Measurements from ENCODE around the gene TTC6. TPM values are rescaled to one million over a fixed set of nuclear protein-coding genes. Genes with fewer than 3 reads are reported as not detected.

TTC6 gene
- polyA plus RNA-seq, 3 donors = 0.17 to 0.31 (median 0.26) TPM

- DNase-seq (ENCODE audit: low read depth in 3 of 3, low spot score in 2 of 3) = no peak
Measured at GRCh38 chr14:37584211-37585100, 11.0 kb upstream of the TTC6 start.

GRCh38 chr14:37585101-37585511 lies 10.3 kb upstream of the TTC6 start:
- DNase-seq (ENCODE audit: low read depth in 3 of 3, low spot score in 2 of 3) = no peak

- no peak for DNase-seq (ENCODE audit: low read depth in 3 of 3, low spot score in 2 of 3)
Measured at GRCh38 chr14:37585971-37586796, 9.2 kb upstream of the TTC6 start.

- DNase-seq (ENCODE audit: low read depth in 3 of 3, low spot score in 2 of 3) = no peak
Measured at GRCh38 chr14:37586797-37587130, 8.7 kb upstream of the TTC6 start.

- DNase-seq (ENCODE audit: low read depth in 3 of 3, low spot score in 2 of 3) = no peak
Measured at GRCh38 chr14:37587131-37587803, 8.2 kb upstream of the TTC6 start.

- no peak for DNase-seq (ENCODE audit: low read depth in 3 of 3, low spot score in 2 of 3)
Measured at GRCh38 chr14:37587881-37588666, 7.4 kb upstream of the TTC6 start.

GRCh38 chr14:37588667-37588955 lies 6.8 kb upstream of the TTC6 start:
- DNase-seq (ENCODE audit: low read depth in 3 of 3, low spot score in 2 of 3) = no peak

- DNase-seq (ENCODE audit: low read depth in 3 of 3, low spot score in 2 of 3) = no peak
Measured at GRCh38 chr14:37588956-37589714, 6.3 kb upstream of the TTC6 start.

- DNase-seq (ENCODE audit: low read depth in 3 of 3, low spot score in 2 of 3) = no peak
Measured at GRCh38 chr14:37589715-37590427, 5.6 kb upstream of the TTC6 start.

GRCh38 chr14:37590428-37591139 lies 4.8 kb upstream of the TTC6 start:
- DNase-seq (ENCODE audit: low read depth in 3 of 3, low spot score in 2 of 3) = no peak

GRCh38 chr14:37591311-37591940 lies 4.0 kb upstream of the TTC6 start:
- no peak for DNase-seq (ENCODE audit: low read depth in 3 of 3, low spot score in 2 of 3)

- DNase-seq (ENCODE audit: low read depth in 3 of 3, low spot score in 2 of 3) = no peak
Measured at GRCh38 chr14:37591941-37592481, 3.4 kb upstream of the TTC6 start.

GRCh38 chr14:37592482-37593408 lies 2.7 kb upstream of the TTC6 start:
- no peak for DNase-seq (ENCODE audit: low read depth in 3 of 3, low spot score in 2 of 3)

- no peak for DNase-seq (ENCODE audit: low read depth in 3 of 3, low spot score in 2 of 3)
Measured at GRCh38 chr14:37593511-37594237, 1.8 kb upstream of the TTC6 start.

GRCh38 chr14:37594238-37594970 lies 1.0 kb upstream of the TTC6 start:
- peak in 2 of 3 donors; percentile 67 to 81 for DNase-seq (ENCODE audit: low read depth in 3 of 3, low spot score in 2 of 3)
